NCI-H1092 treated with DMSO at 0.1 percent for 48 hours (cell line): ENCODE measurements around the gene ANKS1A.

Source experiments
- DNase-seq: peaks from one replicate; lab custom pipeline; 2025; lab: John Stamatoyannopoulos, UW

The ANKS1A gene

DNA sequence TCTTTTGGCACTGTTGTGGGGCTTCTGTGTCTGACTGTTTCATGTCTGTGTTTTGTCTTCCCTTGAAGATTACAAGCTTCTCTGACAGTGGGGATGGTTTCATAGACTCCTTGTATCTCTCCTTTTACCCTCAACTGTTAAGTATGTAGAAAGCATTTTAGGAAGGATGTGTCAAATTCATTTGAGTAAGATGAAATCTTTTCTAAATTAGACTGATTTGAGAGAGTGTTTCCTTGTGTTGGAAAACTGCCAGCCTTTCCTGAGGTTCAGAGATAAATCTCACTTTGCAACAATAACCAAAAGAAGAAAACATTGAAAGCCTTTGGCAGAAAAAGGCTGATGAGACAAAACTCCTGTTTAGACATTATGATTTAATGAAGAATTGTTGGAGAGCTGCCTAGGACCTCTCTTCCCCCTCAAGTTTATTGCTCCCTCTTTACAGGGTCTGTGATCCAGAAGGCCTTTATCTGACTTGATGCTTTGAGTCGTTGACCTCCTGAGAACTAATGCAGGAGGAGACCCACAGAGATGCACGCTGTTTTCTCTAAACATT, 68.3 kb downstream of the ANKS1A start:
- DNase-seq: no peak

- DNase-seq: no peak
These were observed 69.7 kb downstream of the ANKS1A start for GRCh38 chr6:34958734-34959133.

GRCh38 chr6:34959224-34959623, 70.2 kb downstream of the ANKS1A start:
- no peak for DNase-seq

DNA sequence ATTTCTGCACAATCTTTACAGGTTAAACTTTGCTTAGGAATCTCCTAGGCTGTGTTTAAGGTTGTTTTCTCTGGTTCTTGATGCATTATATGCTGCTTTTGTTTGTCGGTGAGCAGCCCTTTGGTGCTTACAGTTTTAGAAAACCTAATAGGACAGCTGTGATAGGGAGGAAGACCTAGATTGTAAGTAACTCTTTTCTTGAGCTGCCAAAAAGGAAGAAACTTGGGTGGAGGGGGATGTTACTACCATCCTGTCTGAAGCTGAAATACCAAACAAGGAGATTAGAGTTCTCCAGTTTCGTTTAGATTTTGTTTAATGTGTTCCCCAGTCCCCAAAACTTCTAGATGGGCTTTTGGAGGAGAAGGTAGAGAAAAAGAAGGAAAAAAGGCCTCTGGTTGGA, 72.0 kb downstream of the ANKS1A start:
- no peak for DNase-seq

DNA sequence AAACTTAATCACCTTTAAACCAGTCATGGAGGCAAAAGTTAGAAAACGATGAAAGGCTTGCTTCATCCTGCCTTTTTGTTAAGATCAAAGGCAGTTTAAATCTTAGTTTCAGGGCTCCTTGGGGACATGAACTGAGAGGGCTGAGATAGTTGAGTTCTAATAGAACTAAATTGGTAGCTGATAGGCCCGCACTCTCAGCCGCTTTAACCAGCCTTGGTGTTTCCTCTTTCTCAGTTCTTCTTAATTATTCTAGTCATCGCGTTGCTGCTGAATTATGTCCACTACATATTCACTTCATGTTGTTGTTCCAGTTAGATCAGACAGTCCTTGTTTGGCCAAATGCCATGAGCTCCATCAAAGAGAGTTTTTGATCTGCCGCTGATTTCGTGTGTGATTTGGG, 72.5 kb downstream of the ANKS1A start:
- DNase-seq: no peak

GRCh38 chr6:34964564-34964963, 75.5 kb downstream of the ANKS1A start:
- no peak for DNase-seq

DNA sequence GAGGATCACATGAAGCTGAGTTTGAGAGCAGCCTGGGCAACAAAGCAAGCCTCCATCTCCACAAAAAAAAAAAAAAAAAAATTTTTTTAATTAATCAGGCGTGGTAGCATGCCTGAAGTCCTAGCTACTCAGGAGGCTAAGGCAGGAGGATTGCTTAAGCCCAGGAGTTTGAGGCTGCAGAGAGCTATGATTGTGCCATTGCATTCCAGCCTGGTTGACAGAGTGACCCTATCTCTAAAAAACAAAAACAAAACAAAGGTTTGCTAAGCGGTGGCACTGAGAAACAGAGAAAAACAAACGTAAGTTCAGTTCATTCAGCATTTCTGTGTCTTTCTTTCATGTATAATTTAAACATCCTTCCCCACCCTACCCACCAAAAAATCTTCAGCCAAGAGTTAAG, 78.4 kb downstream of the ANKS1A start:
- DNase-seq: no peak

- no peak for DNase-seq
These were observed 80.7 kb downstream of the ANKS1A start for GRCh38 chr6:34969662-34970265.

GRCh38 chr6:34970488-34970887, 81.4 kb downstream of the ANKS1A start:
- DNase-seq: no peak

DNA sequence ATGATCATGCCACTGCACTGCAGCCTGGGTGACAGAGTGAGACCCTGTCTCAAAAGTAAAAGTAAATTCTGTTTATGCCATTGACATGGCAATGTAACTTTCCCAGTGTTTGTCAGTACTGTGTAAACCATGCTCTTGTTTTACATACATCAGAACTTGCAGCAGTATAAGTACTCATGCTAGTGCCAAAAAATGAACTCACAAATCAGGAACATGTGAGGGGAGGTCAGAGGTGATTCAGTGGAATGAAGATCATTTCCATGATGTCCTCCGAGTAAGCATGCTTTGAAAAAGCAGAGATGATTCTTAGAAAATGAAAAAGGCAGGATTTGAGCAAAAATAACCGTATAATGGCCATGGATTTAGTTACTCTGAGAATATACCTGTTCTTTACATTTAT, 81.9 kb downstream of the ANKS1A start:
- DNase-seq: no peak

- no peak for DNase-seq
These were observed 84.6 kb downstream of the ANKS1A start for GRCh38 chr6:34973547-34974248.

DNA sequence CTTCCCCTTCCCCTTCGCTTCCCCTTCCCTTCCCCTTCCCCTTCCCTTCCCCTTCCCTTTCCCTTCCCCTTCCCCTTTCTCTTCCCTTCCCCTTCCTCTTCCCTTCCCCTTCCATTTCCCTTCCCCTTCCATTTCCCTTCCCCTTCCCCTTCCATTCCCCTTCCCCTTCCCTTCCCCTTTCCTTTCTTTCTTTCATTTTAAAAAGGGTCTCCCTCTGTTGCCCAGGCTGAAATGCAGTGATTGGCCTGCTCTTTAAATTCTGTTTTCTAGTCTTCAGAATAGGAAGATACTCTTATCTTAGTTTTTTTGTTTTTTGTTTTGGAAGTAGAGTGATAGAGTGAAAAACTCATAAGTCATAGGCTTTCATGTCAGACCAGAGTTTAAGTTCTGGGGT, 85.2 kb downstream of the ANKS1A start:
- DNase-seq: no peak

DNA sequence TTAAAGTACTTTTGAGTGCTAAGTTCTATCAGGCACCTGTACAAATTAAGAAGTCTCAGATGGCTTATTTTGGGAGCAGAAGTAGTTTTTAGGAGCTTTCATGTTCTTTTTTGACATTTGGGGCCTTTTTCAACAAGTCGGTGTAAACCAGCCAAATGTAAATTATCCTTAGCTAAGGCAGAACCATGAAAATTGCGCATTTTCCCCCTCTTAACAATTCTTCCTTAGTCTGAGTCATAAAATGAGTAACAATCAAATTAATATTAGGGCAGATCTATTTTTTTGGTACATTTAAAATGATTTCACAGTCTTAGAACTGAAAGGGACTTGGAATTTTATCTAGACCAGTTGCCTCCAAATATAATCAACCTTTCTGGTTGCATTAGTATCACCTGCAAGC, 87.2 kb downstream of the ANKS1A start:
- no peak for DNase-seq

GRCh38 chr6:34979218-34979617, 90.2 kb downstream of the ANKS1A start:
- DNase-seq: no peak

DNA sequence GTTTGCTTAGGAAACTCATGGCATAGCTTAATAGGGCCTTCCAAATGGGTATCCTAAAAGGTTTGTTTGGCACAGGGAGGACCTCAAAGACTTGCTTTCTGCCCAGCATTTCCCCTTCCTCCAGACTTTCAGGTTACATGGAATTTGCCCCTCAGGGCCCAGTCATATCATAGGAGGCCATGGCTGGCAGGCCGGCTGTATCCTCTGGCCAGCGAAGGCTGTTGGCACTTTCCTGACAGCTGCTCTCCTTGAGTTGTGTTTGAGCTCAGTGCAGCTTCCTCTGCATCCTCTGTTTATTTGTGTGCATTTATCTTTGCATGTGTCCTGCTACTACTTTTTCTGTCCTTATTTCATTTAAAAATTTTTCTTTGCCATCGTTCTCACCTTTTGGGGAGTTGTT, 90.9 kb downstream of the ANKS1A start:
- DNase-seq: no peak

DNA sequence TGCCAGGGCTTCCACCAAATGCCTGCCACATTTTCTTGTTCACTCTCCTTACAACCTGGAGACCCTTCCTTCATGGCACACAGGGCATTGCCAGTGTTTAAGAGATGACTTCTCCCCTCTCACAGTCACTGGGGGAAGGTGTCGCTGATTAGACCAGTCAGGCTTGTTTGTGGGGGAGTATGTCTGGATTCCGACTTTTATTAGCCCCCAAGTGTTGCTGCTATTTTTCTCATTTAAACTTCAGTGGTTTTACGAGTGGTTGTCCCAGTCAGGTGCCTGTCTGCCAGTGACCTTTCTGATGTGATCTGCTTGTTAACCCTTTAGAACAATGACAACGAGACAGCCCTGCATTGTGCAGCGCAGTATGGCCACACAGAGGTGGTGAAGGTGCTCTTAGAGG, 92.3 kb downstream of the ANKS1A start:
- DNase-seq: no peak

- no peak for DNase-seq
These were observed 92.9 kb downstream of the ANKS1A start for GRCh38 chr6:34981951-34982350.

DNA sequence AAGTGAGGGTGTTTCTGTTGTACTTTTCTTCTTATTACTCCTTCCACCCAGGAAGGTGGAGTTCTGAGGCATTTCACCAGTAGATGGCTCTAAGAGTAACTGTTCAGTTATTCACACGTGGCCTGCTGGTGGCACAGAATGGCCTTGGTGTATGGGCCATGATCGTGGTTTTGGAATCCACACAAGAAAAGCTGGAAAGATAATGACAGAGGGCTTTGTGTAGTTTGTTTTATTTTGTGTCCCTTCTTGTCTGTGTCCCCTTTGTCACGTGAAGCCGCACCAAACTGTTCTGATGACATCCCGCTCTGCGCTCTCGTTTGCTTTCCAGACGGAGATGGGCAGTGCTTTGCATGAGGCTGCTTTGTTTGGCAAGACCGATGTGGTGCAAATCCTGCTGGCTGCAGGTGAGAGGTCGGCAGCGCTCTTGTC, 93.4 kb downstream of the ANKS1A start:
- DNase-seq: no peak

DNA sequence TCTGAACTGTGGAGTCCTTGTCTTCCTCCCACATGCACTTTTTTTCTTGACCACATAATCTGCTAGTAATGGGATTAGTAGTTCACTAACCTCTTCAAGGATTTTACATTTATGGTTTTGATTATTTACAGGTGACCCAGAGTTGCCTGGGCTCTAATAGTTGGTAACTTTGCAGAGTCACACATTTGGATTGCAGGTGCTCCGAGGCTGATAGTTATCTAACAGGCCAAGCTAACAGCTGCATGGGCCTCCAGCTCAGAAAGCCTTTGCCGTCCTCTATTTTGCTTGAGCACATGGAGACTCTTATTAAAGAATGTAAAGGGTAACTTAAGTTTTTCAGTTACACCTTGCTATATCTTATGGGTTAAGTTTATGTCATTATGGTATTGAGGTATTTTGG, 95.4 kb downstream of the ANKS1A start:
- DNase-seq: no peak

DNA sequence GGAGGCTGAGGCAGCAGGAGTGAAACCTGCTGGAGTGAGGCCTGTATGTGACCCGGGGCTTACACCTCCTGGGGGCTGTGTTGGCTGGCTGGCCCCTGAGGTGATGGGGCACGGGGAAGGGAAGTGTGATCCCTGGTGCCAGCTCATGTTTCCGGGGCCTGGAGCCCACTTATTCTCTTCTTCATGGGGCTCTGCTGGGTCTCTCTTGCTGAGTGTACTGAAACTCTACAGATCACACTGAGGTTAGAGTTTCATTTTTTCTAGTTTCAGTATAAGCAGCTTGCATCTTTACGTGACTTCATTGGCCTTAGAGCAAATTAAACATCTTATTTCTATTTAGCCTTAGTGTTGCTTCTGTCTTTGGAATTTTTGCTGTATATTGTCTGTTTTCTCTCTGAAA, 96.2 kb downstream of the ANKS1A start:
- no peak for DNase-seq

DNA sequence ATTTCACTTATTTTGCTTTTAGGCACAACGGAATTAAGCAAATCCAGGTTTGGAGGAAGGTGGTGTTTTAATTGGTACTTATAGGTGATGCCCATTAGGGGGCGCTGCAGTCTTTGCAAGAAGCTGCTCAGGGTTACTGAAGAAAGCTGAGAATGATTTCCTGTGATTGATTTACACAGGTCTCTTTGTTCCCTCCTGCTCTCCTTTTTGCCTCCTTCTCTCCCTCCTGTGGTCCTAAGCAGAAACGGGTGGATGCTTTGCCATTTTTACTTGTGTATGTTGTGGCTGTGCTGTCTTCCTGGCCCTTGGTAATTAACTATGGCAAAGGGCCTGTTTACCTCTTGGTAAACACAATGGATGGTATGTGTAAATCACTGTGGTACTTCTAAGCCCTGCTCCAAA, 97.8 kb downstream of the ANKS1A start:
- DNase-seq: peak; percentile 49

DNA sequence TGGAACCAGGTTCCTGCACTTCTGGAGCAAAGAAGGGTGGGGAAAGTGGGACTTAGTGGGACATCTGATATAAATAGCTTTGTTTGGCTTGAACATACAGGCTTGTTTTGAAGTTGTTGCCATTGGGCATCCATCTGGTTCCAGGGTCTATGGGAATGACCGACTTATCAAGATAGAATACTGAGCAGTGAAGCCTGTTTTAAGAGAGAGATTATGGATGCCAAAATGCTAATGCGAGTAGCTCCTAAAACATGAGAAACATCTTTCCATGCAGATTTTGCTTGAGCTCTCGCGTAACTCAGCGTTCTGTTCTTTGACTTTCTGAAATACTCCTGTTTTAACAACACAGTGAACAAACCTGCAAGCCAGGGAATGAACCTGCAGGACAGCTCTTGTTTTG, 98.5 kb downstream of the ANKS1A start:
- no peak for DNase-seq

DNA sequence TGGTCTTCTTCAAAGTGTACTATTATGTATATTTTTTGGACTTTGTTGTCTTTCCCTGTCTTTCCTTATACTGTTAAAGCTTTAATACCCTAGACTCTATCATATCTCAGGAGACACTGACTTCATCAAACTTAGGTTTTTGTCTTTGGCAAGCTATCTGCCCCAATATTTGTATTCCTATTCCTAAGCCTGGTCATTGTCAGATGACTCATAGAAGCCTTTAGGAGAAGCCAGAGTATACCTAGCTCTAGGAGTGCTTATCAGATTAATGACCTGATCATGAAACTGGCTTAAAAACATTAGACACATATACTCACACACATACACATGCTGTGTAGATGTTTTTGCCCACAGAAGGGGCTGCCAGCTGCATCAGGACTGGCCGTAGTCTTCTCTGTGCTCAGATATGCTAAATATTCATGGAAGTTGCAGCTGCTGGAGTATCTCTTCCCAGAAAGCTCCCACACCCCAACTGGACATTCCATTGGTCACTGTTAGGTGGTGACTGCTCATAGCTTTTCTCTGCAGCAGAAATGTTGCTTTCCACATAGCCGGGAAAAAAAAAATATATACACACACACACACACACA, 102.0 kb downstream of the ANKS1A start:
- no peak for DNase-seq
